C4-2B (cell line): ENCODE data around the gene GNAZ.

ENCODE experiments used
- H3K27ac ChIP-seq: fragments of 450-650 bp; 2 replicates; pipeline ENCODE4 v1.5.1; 2017
- CTCF ChIP-seq: fragments of 450-650 bp; conservative IDR thresholded peaks from 2 replicates; pipeline ENCODE4 v1.5.1; 2017; ENCODE audit warnings: mild to moderate bottlenecking
- ZFX ChIP-seq: fragments of 450-650 bp; IDR thresholded peaks from 2 replicates; pipeline ENCODE4 v1.6.1; 2017

GNAZ gene

GRCh38 chr22:23068096-23068831 is 2.1 kb upstream of the GNAZ start:
- no peak for TF ChIP-seq ZFX
- TF ChIP-seq CTCF: no peak
- no peak overlapping the region for H3K27ac ChIP-seq

- TF ChIP-seq ZFX: no peak
- TF ChIP-seq CTCF: no peak
- no peak overlapping the region; the same call in 1 of the 2 replicates for H3K27ac ChIP-seq
Measured at GRCh38 chr22:23068832-23069385, 1.4 kb upstream of the GNAZ start.

DNA sequence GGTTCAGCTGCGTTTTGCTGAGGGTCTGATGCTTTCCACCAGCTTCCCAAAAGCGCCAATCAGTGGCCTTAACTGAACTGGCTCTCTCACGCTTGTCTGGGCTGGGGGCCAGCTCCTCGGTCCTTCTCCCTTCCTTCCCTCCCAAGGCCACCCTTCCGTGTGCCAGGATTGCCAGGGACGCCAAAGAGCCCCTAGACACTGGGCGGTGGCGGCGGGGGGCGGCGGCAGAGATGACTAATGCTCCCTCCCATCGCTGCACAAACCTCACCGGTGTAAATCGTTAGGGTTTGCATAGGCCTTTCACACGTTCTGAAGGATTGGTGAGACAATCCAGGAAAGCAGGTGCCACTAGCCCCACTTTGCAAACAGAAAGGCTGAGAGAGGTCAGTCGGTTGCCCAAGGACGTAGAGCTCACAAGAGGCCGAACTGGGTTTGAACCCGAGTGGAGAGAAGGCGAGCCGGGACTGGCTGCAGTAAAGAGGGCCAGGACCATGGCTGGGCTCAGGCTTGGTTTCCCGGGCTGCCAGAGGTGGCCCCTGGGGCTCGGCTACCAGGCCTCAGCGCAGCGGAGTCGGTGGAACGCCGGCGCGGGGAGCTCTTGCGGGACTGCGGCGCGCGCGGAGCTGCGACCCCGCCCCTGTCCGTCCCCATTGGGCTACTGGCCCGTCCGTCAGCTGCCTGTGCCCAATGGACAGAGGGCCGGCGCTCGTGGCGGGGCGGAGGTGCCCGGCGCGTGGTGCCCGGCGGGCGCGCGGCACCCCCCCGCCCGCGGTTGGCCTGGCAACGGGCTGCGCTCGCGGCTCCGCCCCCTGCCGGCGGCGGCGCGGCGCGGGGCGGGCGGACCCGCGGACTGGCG is 589 bp upstream of the GNAZ start:
- peak overlapping the region; percentile 76 for H3K27ac ChIP-seq
- TF ChIP-seq ZFX (0 out of 2 replicates have a peak, but pooled peaks have one; percentile 26), CTCF (no peak)

GRCh38 chr22:23071230-23072076 is 1.1 kb downstream of the GNAZ start:
- H3K27ac ChIP-seq: peak overlapping the region; percentile 76; the same call in 1 of the 2 replicates
- TF ChIP-seq CTCF (no peak), ZFX (no peak)

GRCh38 chr22:23072077-23072910 is 2.0 kb downstream of the GNAZ start:
- H3K27ac ChIP-seq: no peak overlapping the region
- no peak for TF ChIP-seq CTCF
- no peak for TF ChIP-seq ZFX

DNA sequence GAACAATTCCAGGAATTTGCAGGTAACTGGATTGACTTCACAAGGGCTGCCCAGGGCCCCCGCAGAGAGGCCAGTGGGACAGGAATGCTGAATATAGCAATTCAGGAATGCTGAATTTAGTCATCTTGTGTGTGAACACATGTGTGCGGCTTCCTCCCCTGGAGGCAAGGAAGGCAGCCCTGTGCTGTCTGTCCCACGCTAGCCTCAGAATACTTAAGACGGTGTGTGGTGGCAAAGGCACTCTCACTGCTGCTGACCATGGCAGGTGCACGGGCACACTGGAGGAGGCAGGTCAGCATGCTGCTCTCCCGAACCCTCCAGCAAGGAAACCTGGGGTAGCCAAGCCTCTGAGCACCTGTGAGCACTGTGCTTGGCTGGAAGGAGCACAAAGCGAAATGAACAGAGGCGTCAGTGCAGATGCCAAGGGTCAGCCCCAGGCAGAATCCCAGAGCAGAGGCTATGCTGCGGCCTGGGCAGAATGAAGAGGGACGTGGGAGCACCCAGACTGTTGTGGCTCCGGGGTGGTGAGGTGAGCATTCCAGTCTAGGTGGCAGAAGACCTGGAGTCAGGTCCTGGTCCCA is 2.7 kb downstream of the GNAZ start:
- no peak for TF ChIP-seq CTCF
- no peak for TF ChIP-seq ZFX
- no peak overlapping the region for H3K27ac ChIP-seq
